ENCODE results near the gene FAT1.

GRCh38 chr4:186685767-186686183 is 37.9 kb downstream of the FAT1 start:
- no peak for TF ChIP-seq NFRKB (IDR thresholded peaks at IDR 0.05)
- no peak for TF ChIP-seq FOXM1 (IDR thresholded peaks at IDR 0.05; ENCODE audit: borderline replicate concordance)
- TF ChIP-seq ELF4 (IDR thresholded peaks at IDR 0.05), result no peak
- TF ChIP-seq HDGF (IDR thresholded peaks at IDR 0.05; ENCODE audit: borderline replicate concordance), result no peak
- TF ChIP-seq SUZ12 (IDR thresholded peaks at IDR 0.05), result no peak
